Mesendoderm (in vitro differentiated cells): ENCODE results near the gene TRABD.
A peak's percentile ranks its signal among the peaks of the same experiment; 100 is the strongest.

Experiments used
- DNase-seq: peaks from one replicate; pipeline ENCODE4 v3.0.0; 2013
- H2AK5ac ChIP-seq: 2 replicates; pipeline ENCODE4 v1.6.1; 2013; ENCODE audit warnings: low read length, inconsistent platforms
- H2BK120ac ChIP-seq: 2 replicates; pipeline ENCODE4 v1.6.1; 2013; ENCODE audit warnings: low read depth, mild to moderate bottlenecking, low read length, moderate library complexity, mixed read lengths
- H2BK15ac ChIP-seq: replicated peaks from 2 replicates; pipeline ENCODE4 v1.6.1; 2013; ENCODE audit warnings: low read depth, mild to moderate bottlenecking, moderate library complexity
- H2BK5ac ChIP-seq: 2 replicates; pipeline ENCODE4 v1.6.1; 2013; ENCODE audit warnings: low read length, inconsistent platforms
- H3K18ac ChIP-seq: 2 replicates; pipeline ENCODE4 v1.6.1; 2013; ENCODE audit warnings: mild to moderate bottlenecking, low read length, mixed read lengths
- H3K23ac ChIP-seq: one replicate; pipeline ENCODE4 v1.6.1; 2013; ENCODE audit warnings: low read length
- H3K27ac ChIP-seq: 2 replicates; pipeline ENCODE4 v1.5.1; 2013; ENCODE audit warnings: low read depth, mild to moderate bottlenecking, inconsistent platforms, low read length, moderate library complexity
- H3K27me3 ChIP-seq: 2 replicates; pipeline ENCODE4 v1.6.1; 2013; ENCODE audit warnings: low read length, control low read depth, mild to moderate bottlenecking, inconsistent platforms; ENCODE audit not compliant: insufficient read depth, poor library complexity
- H3K36me3 ChIP-seq: 2 replicates; pipeline ENCODE4 v1.6.1; 2013; ENCODE audit warnings: low read length, inconsistent platforms; ENCODE audit not compliant: control insufficient read depth, insufficient read depth
- H3K4ac ChIP-seq: one replicate; pipeline ENCODE4 v1.6.1; 2013; ENCODE audit warnings: low read depth, mild to moderate bottlenecking, low read length, moderate library complexity
- H3K4me1 ChIP-seq: 2 replicates; pipeline ENCODE4 v1.6.1; 2013; ENCODE audit warnings: low read depth, low read length, inconsistent platforms; ENCODE audit not compliant: control insufficient read depth
- H3K4me2 ChIP-seq: 2 replicates; pipeline ENCODE4 v1.6.1; 2013; ENCODE audit warnings: low read length
- H3K4me3 ChIP-seq: 2 replicates; pipeline ENCODE4 v1.5.1; 2013; ENCODE audit warnings: mild to moderate bottlenecking, low read length
- H3K56ac ChIP-seq: one replicate; pipeline ENCODE4 v1.6.1; 2013; ENCODE audit warnings: low read length
- H3K79me1 ChIP-seq: 2 replicates; pipeline ENCODE4 v1.6.1; 2013; ENCODE audit warnings: low read length, inconsistent platforms
- H3K79me2 ChIP-seq: 2 replicates; pipeline ENCODE4 v1.6.1; 2013; ENCODE audit warnings: mild to moderate bottlenecking, low read length; ENCODE audit not compliant: control insufficient read depth, insufficient read depth
- H3K9ac ChIP-seq: 2 replicates; pipeline ENCODE4 v1.6.1; 2013; ENCODE audit warnings: low read length, inconsistent platforms
- H4K5ac ChIP-seq: one replicate; pipeline ENCODE4 v1.6.1; 2013; ENCODE audit warnings: low read length
- H4K8ac ChIP-seq: one replicate; pipeline ENCODE4 v1.6.1; 2013; ENCODE audit warnings: low read depth, mild to moderate bottlenecking, control low read depth, low read length, moderate library complexity
- WGBS: extraction: QIAGEN DNeasy Blood & Tissue Kit; methylation state at CpG from one replicate; pipeline ENCODE4 v1.1.7; 2013; ENCODE audit warnings: low lambda C conversion rate, missing lambda C conversion rate; ENCODE audit not compliant: insufficient coverage; ENCODE audit errors: extremely low coverage; 5-methylcytosine and 5-hydroxymethylcytosine counted together

The TRABD gene

GRCh38 chr22:50216684-50217520 is 31.2 kb downstream of the TRABD start:
- no peak overlapping the region for H3K23ac ChIP-seq
- H3K79me1 ChIP-seq = peaks cover 1% of the 10 kb centered on the region
- H3K56ac ChIP-seq = no peak overlapping the region
- H3K4me3 ChIP-seq = no peak overlapping the region
- no peak overlapping the region for H3K4ac ChIP-seq
- no peak overlapping the region for H4K5ac ChIP-seq
- no peak overlapping the region for H3K9ac ChIP-seq
- no CpG with 5 or more reads among the region's 57 CpGs for WGBS
- H3K4me2 ChIP-seq = no peak overlapping the region
- H3K36me3 ChIP-seq = peaks cover 3% of the 10 kb centered on the region
- H2BK5ac ChIP-seq = no peak overlapping the region
- no peak overlapping the region for H3K18ac ChIP-seq
- no peak overlapping the region for H3K27ac ChIP-seq
- DNase-seq = no peak
- H2AK5ac ChIP-seq = no peak overlapping the region
- no peak overlapping the region for H2BK120ac ChIP-seq
- no peaks in the 10 kb centered on the region for H3K27me3 ChIP-seq
- H3K79me2 ChIP-seq = no peaks in the 10 kb centered on the region
- H4K8ac ChIP-seq = no peak overlapping the region
- H2BK15ac ChIP-seq = no peak overlapping the region
- H3K4me1 ChIP-seq = no peaks in the 10 kb centered on the region

GRCh38 chr22:50217543-50218152 is 31.9 kb downstream of the TRABD start:
- Histone ChIP-seq H2AK5ac (no peak overlapping the region), H3K27me3 (no peaks in the 10 kb centered on the region), H3K23ac (no peak overlapping the region), H3K36me3 (peaks cover 3% of the 10 kb centered on the region), H4K8ac (no peak overlapping the region), H3K4me1 (no peaks in the 10 kb centered on the region), H3K9ac (no peak overlapping the region), H3K4me2 (no peak overlapping the region), H3K27ac (no peak overlapping the region), H2BK120ac (no peak overlapping the region), H4K5ac (no peak overlapping the region), H3K56ac (no peak overlapping the region), H2BK15ac (no peak overlapping the region), H2BK5ac (no peak overlapping the region), H3K4me3 (no peak overlapping the region), H3K79me2 (no peaks in the 10 kb centered on the region), H3K4ac (no peak overlapping the region), H3K79me1 (no peaks in the 10 kb centered on the region), H3K18ac (no peak overlapping the region)
- no CpG with 5 or more reads among the region's 21 CpGs for WGBS
- no peak for DNase-seq

GRCh38 chr22:50218153-50218995 is 32.7 kb downstream of the TRABD start:
- Histone ChIP-seq H3K79me1 (no peaks in the 10 kb centered on the region), H4K8ac (no peak overlapping the region), H2BK120ac (no peak overlapping the region), H3K9ac (no peak overlapping the region), H3K23ac (no peak overlapping the region), H3K56ac (no peak overlapping the region), H3K4me3 (no peak overlapping the region), H3K4ac (no peak overlapping the region), H3K36me3 (peaks cover 3% of the 10 kb centered on the region), H3K18ac (no peak overlapping the region), H2BK15ac (no peak overlapping the region), H3K4me2 (no peak overlapping the region), H3K4me1 (no peaks in the 10 kb centered on the region), H3K79me2 (no peaks in the 10 kb centered on the region), H4K5ac (no peak overlapping the region), H2AK5ac (no peak overlapping the region), H3K27me3 (no peaks in the 10 kb centered on the region), H2BK5ac (no peak overlapping the region), H3K27ac (no peak overlapping the region)
- DNase-seq = no peak
- WGBS = no CpG with 5 or more reads among the region's 43 CpGs

- H2BK5ac ChIP-seq = no peak overlapping the region
- H4K5ac ChIP-seq = no peak overlapping the region
- DNase-seq = peak; percentile 49
- peaks cover 3% of the 10 kb centered on the region for H3K36me3 ChIP-seq
- no peak overlapping the region for H3K4me2 ChIP-seq
- H2AK5ac ChIP-seq = no peak overlapping the region
- no peaks in the 10 kb centered on the region for H3K4me1 ChIP-seq
- H3K27ac ChIP-seq = no peak overlapping the region
- no peak overlapping the region for H3K56ac ChIP-seq
- no peak overlapping the region for H3K4me3 ChIP-seq
- no peak overlapping the region for H2BK120ac ChIP-seq
- no CpG with 5 or more reads among the region's 42 CpGs for WGBS
- H2BK15ac ChIP-seq = no peak overlapping the region
- no peak overlapping the region for H4K8ac ChIP-seq
- H3K79me1 ChIP-seq = no peaks in the 10 kb centered on the region
- H3K9ac ChIP-seq = no peak overlapping the region
- H3K4ac ChIP-seq = no peak overlapping the region
- H3K79me2 ChIP-seq = no peaks in the 10 kb centered on the region
- H3K23ac ChIP-seq = no peak overlapping the region
- no peaks in the 10 kb centered on the region for H3K27me3 ChIP-seq
- H3K18ac ChIP-seq = no peak overlapping the region
Measured at GRCh38 chr22:50218996-50219727, 33.4 kb downstream of the TRABD start.

GRCh38 chr22:50219800-50220602 is 34.3 kb downstream of the TRABD start:
- no peak for DNase-seq
- Histone ChIP-seq H3K4me3 (no peak overlapping the region), H4K5ac (no peak overlapping the region), H3K4ac (no peak overlapping the region), H3K27me3 (no peaks in the 10 kb centered on the region), H3K56ac (no peak overlapping the region), H2AK5ac (no peak overlapping the region), H3K36me3 (peaks cover 3% of the 10 kb centered on the region), H2BK5ac (no peak overlapping the region), H3K4me1 (no peaks in the 10 kb centered on the region), H3K23ac (no peak overlapping the region), H3K18ac (no peak overlapping the region), H3K79me2 (no peaks in the 10 kb centered on the region), H4K8ac (no peak overlapping the region), H2BK120ac (no peak overlapping the region), H3K79me1 (no peaks in the 10 kb centered on the region), H2BK15ac (no peak overlapping the region), H3K4me2 (no peak overlapping the region), H3K9ac (no peak overlapping the region), H3K27ac (no peak overlapping the region)
- WGBS = no CpG with 5 or more reads among the region's 25 CpGs
